Posterior vena cava (tissue), 2 donors: ENCODE results near the gene KRTAP10-11. TPM values are rescaled to one million over a fixed set of nuclear protein-coding genes. Genes with fewer than 3 reads are reported as not detected.
"Not testable (repeated sequence)": the region's sequence is repeated elsewhere in the genome, so short reads cannot be mapped to it uniquely, and the experiment has no call there.

Experiments
- DNase-seq: peaks from one replicate; pipeline ENCODE4 v3.0.0-alpha.2; 2020; ENCODE audit warnings: low spot score
- intact Hi-C, 2 donors: fragments of 100-400 bp; cut with DNase I; formaldehyde crosslinking; loops; one replicate each; pipeline versions ENCODE4 v1.14.1 to v1.14.2; 2022 to 2023
- long read RNA-seq, 2 donors: library from polyadenylated mRNA; unstranded; transcript quantifications; one replicate each; pipeline ENCODE4 v2.0.0, GENCODE V29; 2020 to 2021
- total RNA-seq, 2 donors: library from RNA; stranded (reverse); fragmentation: NEBNext Ultra II Directional; extraction: Animal tissue kit (Norgen Biotek cat#: 25700); gene quantifications; one replicate each; pipeline ENCODE4 v1.2.1, GENCODE V29; 2021
- donor health status: DM: yes; HTN: yes; CAD: no.
- donor health status: DM: yes; HTN: yes; CAD: no.

Gene KRTAP10-11
- total RNA-seq = not detected
- long read RNA-seq, donor 1 = 0 reads
- long read RNA-seq, donor 2 = 0 reads

- DNase-seq, intact Hi-C loops: not testable (repeated sequence)
Observed at GRCh38 chr21:44646366-44647221, at the start of gene KRTAP10-11. Gene KRTAP10-11, plus strand, starts transcription at chr21:44646414. Its CDS starts 45 bp downstream, at chr21:44646459.

- no peak for DNase-seq
- intact Hi-C loops = no loop called here
Observed at GRCh38 chr21:44598061-44598460, 48.2 kb upstream of the KRTAP10-11 start.

- intact Hi-C loops = no loop called here
- no peak for DNase-seq
Observed at GRCh38 chr21:44599264-44600029, 46.8 kb upstream of the KRTAP10-11 start.

GRCh38 chr21:44600118-44600978 is 45.9 kb upstream of the KRTAP10-11 start, which contains the start of gene KRTAP10-7:
Gene KRTAP10-7, plus strand, starts transcription at chr21:44600597. Its CDS starts 25 bp downstream, at chr21:44600622.
- peak; percentile 66 for DNase-seq

GRCh38 chr21:44601091-44601490 is 45.1 kb upstream of the KRTAP10-11 start:
- DNase-seq = peak; percentile 40
- intact Hi-C loops = not testable (repeated sequence)

More at GRCh38 chr21:44600118-44600978, 45.9 kb upstream of the KRTAP10-11 start, which contains the start of gene KRTAP10-7:
- intact Hi-C loops = not testable (repeated sequence)

GRCh38 chr21:44601596-44602462 is 44.4 kb upstream of the KRTAP10-11 start:
- intact Hi-C loops = no loop called here
- DNase-seq = peak; percentile 51

- intact Hi-C loops = no loop called here
- DNase-seq = no peak
Observed at GRCh38 chr21:44602463-44602850, 43.8 kb upstream of the KRTAP10-11 start.

GRCh38 chr21:44603109-44603875 is 42.9 kb upstream of the KRTAP10-11 start:
- intact Hi-C loops = no loop called here
- peak; percentile 37 for DNase-seq

GRCh38 chr21:44603911-44604310 is 42.3 kb upstream of the KRTAP10-11 start:
- intact Hi-C loops = no loop called here
- peak; percentile 57 for DNase-seq

GRCh38 chr21:44606495-44606894 is 39.7 kb upstream of the KRTAP10-11 start:
- intact Hi-C loops = no loop called here

GRCh38 chr21:44609193-44609592 is 37.0 kb upstream of the KRTAP10-11 start:
- intact Hi-C loops = no loop called here
- DNase-seq = no peak

More at GRCh38 chr21:44606495-44606894, 39.7 kb upstream of the KRTAP10-11 start:
- no peak for DNase-seq

- DNase-seq = peak; percentile 55
- intact Hi-C loops = loop anchor here in 1 of 2 donors (10.0 kb wide), 1 partner anchor 305 kb away; no protein-coding TSS in a partner anchor
Observed at GRCh38 chr21:44610157-44610843, 35.9 kb upstream of the KRTAP10-11 start.

GRCh38 chr21:44611551-44611950 is 34.7 kb upstream of the KRTAP10-11 start:
- no peak for DNase-seq
- intact Hi-C loops = loop anchor here in 1 of 2 donors (10.0 kb wide), 1 partner anchor 303 kb away; no protein-coding TSS in a partner anchor

- intact Hi-C loops = loop anchor here in 1 of 2 donors (10.0 kb wide), 1 partner anchor 303 kb away; no protein-coding TSS in a partner anchor
- peak; percentile 71 for DNase-seq
Observed at GRCh38 chr21:44612029-44612486, 34.2 kb upstream of the KRTAP10-11 start, which contains the start of gene KRTAP10-8. Gene KRTAP10-8, plus strand, starts transcription at chr21:44612079. Its CDS starts 22 bp downstream, at chr21:44612101.

GRCh38 chr21:44612669-44613229 is 33.5 kb upstream of the KRTAP10-11 start:
- peak; percentile 66 for DNase-seq
- intact Hi-C loops = loop anchor here in 1 of 2 donors (10.0 kb wide), 1 partner anchor 302 kb away; no protein-coding TSS in a partner anchor
